HepG2 (cell line): ENCODE measurements around the gene ZNF512B. TPM values are rescaled to one million over a fixed set of nuclear protein-coding genes. Genes with fewer than 3 reads are reported as not detected.

Experiments used
- CREB1 ChIP-seq, 2 experiments: fragments of 450-650 bp in 1 of 2; IDR thresholded peaks; 2 replicates each; pipeline ENCODE4 v1.6.1; 2016 to 2017; ENCODE audit warnings: control low read depth in 1 of 2, mild to moderate bottlenecking in 1 of 2, missing compliant biosample characterization in 1 of 2, missing genetic modification characterization in 1 of 2
- E2F2 ChIP-seq: sonication (generic); formaldehyde crosslinking; IDR thresholded peaks from 2 replicates; pipeline ENCODE4 v1.4.0; 2020; ENCODE audit warnings: missing genetic modification reagents, borderline replicate concordance
- FOXA1 ChIP-seq, 2 experiments: fragments of 450-650 bp in 1 of 2; sonication (generic) in 1 of 2; formaldehyde crosslinking in 1 of 2; IDR thresholded peaks; 2 replicates each; pipeline versions ENCODE4 v1.4.0 to v1.6.1; 2016 to 2020; ENCODE audit warnings: missing genetic modification reagents in 1 of 2
- GABPA ChIP-seq, 2 experiments: IDR thresholded peaks; 2 replicates each; pipeline ENCODE4 v1.6.1; 2011 to 2016; ENCODE audit warnings: low read depth in 2 of 2, low read length in 1 of 2, missing biosample characterization in 1 of 2, missing genetic modification characterization in 1 of 2
- GLI4 ChIP-seq: sonication (generic); formaldehyde crosslinking; IDR thresholded peaks from 2 replicates; pipeline ENCODE4 v1.5.1; 2020; ENCODE audit warnings: missing genetic modification reagents, mild to moderate bottlenecking, moderate library complexity, borderline replicate concordance
- HOXA7 ChIP-seq: sonication (generic); formaldehyde crosslinking; IDR thresholded peaks from 2 replicates; pipeline ENCODE4 v1.8.1; 2022; ENCODE audit warnings: mild to moderate bottlenecking, missing genetic modification reagents, moderate library complexity
- PBX2 ChIP-seq: IDR thresholded peaks from 2 replicates; pipeline ENCODE4 v1.6.1; 2016; ENCODE audit warnings: control low read depth
- RARA ChIP-seq: IDR thresholded peaks from 2 replicates; pipeline ENCODE4 v1.6.1; 2016; ENCODE audit warnings: missing genetic modification reagents, missing compliant biosample characterization
- REST ChIP-seq, 2 experiments: IDR thresholded peaks; 2 replicates each; pipeline ENCODE4 v1.6.1; 2011 to 2012; ENCODE audit warnings: low read length in 2 of 2, borderline replicate concordance in 1 of 2, low read depth in 1 of 2, mild to moderate bottlenecking in 1 of 2, moderate library complexity in 1 of 2
- RFXANK ChIP-seq: IDR thresholded peaks from 2 replicates; pipeline ENCODE4 v1.6.1; 2016
- SIX4 ChIP-seq: sonication (generic); formaldehyde crosslinking; IDR thresholded peaks from 2 replicates; pipeline ENCODE4 v1.4.0; 2020; ENCODE audit warnings: missing genetic modification reagents
- SOX5 ChIP-seq: IDR thresholded peaks from 2 replicates; pipeline ENCODE4 v1.6.1; 2016; ENCODE audit warnings: borderline replicate concordance
- STAT5B ChIP-seq: sonication (generic); formaldehyde crosslinking; IDR thresholded peaks from 2 replicates; pipeline ENCODE4 v1.4.0; 2020; ENCODE audit warnings: missing genetic modification reagents
- ZNF143 ChIP-seq: sonication (generic); formaldehyde crosslinking; IDR thresholded peaks from 2 replicates; pipeline ENCODE4 v1.4.0; 2020; ENCODE audit warnings: missing genetic modification reagents
- ZNF512B ChIP-seq: sonication (generic); formaldehyde crosslinking; IDR thresholded peaks from 2 replicates; pipeline ENCODE4 v1.5.1; 2020; ENCODE audit warnings: missing genetic modification reagents, mild to moderate bottlenecking, borderline replicate concordance
- ZNF580 ChIP-seq: IDR thresholded peaks from 2 replicates; pipeline ENCODE4 v1.6.1; 2016; ENCODE audit warnings: low read depth, borderline replicate concordance
- ZNF629 ChIP-seq: sonication (generic); formaldehyde crosslinking; conservative IDR thresholded peaks from 2 replicates; pipeline ENCODE4 v1.5.0; 2020; ENCODE audit warnings: missing genetic modification reagents
- polyA plus RNA-seq, 8 experiments: library from polyadenylated mRNA; depleted of rRNA in 3 of 8; stranded (reverse) in 7 of 8; unstranded in 1 of 8; fragments of >200 nt; fragmentation: Illumina TruSeq in 4 of 8; extraction: Trizol in 4 of 8; gene quantifications; 2 replicates each; pipeline versions ENCODE4 v1.2.1 to v1.2.3, GENCODE V29; 2011 to 2016; ENCODE audit warnings: low read depth in 4 of 8, missing spikeins in 1 of 8, mixed read lengths in 1 of 8; ENCODE audit not compliant: insufficient read depth in 1 of 8
- total RNA-seq, 5 experiments: library from RNA; depleted of rRNA; stranded (reverse); fragments of >200 nt; fragmentation: Illumina TruSeq; extraction: Trizol; gene quantifications; 2 replicates each; pipeline ENCODE4 v1.2.3, GENCODE V29; 2016; ENCODE audit warnings: low read depth in 1 of 5

The ZNF512B gene
- total and polyA plus RNA-seq, 2 of the 13 experiments (the other 11 are each of a cell fraction or from before 2014, with no cell fraction given): 11.5 to 30.6 TPM

- TF ChIP-seq E2F2 (CRISPR knock-in tag) (0 out of 2 replicates have a peak, but pooled peaks have one; percentile 85), SOX5 (CRISPR knock-in tag) (peak; percentile 75), ZNF143 (CRISPR knock-in tag) (peak; percentile 71; the same call in 1 of the 2 replicates), SIX4 (CRISPR knock-in tag) (0 out of 2 replicates have a peak, but pooled peaks have one; percentile 24), RFXANK (0 out of 2 replicates have a peak, but pooled peaks have one; percentile 83), ZNF512B (no peak; the same call in 1 of the 2 replicates), CREB1 (IDR thresholded peaks at IDR 0.05) (peak; percentile 72; the same call in 1 of the 2 replicates), CREB1 (CRISPR knock-in tag; IDR thresholded peaks at IDR 0.05) (no peak), GLI4 (CRISPR knock-in tag) (no peak), STAT5B (CRISPR knock-in tag) (peak; percentile 81; the same call in 1 of the 2 replicates), FOXA1 (IDR thresholded peaks at IDR 0.05) (no peak), FOXA1 (CRISPR knock-in tag; IDR thresholded peaks at IDR 0.05) (0 out of 2 replicates have a peak, but pooled peaks have one; percentile 41), HOXA7 (CRISPR knock-in tag) (no peak), RARA (CRISPR knock-in tag) (peak; percentile 59), ZNF580 (CRISPR knock-in tag) (peak; percentile 94), PBX2 (no peak), REST (IDR thresholded peaks at IDR 0.05; ENCODE audit: borderline replicate concordance in 1 of 2, low read depth in 1 of 2, low read length in 2 of 2) (no peak), ZNF629 (peak; percentile 54), GABPA (IDR thresholded peaks at IDR 0.05; ENCODE audit: low read depth, low read length) (no peak), GABPA (CRISPR knock-in tag; IDR thresholded peaks at IDR 0.05; ENCODE audit: low read depth) (peak; percentile 55)
Measured at GRCh38 chr20:63973636-63974401, 4.1 kb upstream of the ZNF512B start (continued).
